ENCODE measurements around the gene UCP3. TPM values are rescaled to one million over a fixed set of nuclear protein-coding genes. Genes with fewer than 3 reads are reported as not detected.

Gene UCP3
- total RNA-seq, 2 donors from 2014 or later: 1.1 to 1.9 TPM

DNA sequence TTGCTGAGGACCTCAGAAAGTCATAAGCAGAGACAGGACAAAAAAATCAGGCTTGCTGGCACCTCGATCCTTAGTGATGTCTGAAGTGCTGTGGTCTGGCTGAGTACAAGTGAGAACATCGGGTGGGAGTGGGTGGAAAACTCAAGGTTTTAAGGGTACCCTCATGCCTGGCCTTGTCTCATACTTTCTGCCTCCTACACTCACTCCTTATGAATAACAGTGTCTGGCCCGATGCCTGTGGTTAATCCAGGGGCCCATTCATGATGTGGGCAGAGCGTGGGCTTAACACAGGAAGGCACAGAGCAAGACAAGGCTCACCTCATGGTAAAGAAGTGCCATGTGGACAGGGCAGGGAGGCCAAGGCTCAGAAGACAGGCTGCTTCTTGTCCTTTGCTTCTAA is 11.0 kb upstream of the UCP3 start:
- intact Hi-C loops (cut with DNase I): loop anchor here in 1 of 2 donors (5.0 kb wide), 1 partner anchor 38 kb away; the partner anchor contains the start of gene UCP2
- no peak for DNase-seq (ENCODE audit: low spot score)

DNA sequence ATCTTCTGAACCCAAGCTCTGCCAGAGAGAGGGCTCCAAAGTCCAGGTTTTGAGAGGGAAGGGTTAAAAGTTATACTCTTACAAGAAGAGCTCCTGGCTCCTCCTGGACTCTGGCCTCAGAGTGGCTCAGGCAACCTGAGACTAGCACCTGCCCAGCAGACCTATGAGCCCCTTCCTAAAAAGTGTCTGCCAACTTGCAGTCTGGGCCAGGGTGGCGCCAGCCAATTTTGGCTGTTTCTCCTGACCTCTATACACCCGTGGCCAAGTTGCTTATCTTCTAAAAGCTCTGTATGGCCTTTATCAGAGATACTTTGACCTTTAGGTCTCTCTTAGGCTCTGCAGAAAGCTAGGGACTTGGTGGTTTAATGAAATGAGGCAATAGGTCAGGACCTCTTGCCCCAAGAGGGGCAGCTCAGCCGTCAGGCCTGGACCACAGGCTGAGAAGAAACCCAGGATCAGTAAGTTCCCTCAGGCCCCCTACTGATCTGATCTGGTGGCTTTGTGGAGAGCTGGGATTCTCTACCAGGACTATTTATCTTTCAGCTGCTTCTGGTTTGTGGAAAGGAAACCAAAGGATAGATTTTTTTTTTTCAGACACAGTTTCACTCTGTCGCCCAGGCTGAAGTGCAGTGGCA is 10.3 kb upstream of the UCP3 start:
- no peak for DNase-seq (ENCODE audit: low spot score)
- intact Hi-C loops (cut with DNase I): loop anchor here in 1 of 2 donors (5.0 kb wide), 1 partner anchor 37 kb away; the partner anchor contains the start of gene UCP2

DNA sequence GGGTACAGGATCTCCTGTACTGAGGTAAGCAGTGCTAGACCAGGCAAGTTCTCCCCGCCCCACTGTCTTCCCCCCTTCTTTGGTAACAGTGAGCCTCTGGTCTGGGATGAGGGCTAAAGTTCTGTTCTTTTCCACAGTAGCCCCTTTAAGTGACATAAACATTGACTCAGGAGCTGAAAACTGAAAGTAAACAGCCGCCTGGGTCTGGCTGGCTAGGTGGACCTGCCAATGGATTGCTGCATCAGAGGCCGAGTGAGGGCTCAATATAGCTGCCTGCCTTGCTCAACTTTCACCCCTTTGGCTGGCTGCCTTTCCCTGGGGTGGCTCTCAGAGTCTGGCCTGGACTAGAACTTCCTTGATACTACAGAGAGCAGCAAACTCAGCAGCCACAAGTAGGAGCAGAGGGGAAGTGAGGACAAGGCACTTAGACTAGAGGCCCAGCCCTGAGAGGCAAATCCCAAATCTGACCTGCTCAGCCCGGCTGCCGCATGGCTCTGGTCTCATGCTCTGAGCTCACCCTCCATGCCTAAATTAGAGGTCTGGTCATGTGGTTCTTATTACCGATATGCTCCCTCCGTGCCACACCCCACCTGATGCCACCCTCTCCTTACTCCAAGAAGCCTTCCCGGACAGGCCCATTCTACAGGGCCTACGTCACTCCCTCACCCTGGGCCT is 9.6 kb upstream of the UCP3 start:
- DNase-seq (ENCODE audit: low spot score): peak; percentile 97
- intact Hi-C loops (cut with DNase I): loop anchor here in 1 of 2 donors (5.0 kb wide), 1 partner anchor 36 kb away; the partner anchor contains the start of gene UCP2

DNA sequence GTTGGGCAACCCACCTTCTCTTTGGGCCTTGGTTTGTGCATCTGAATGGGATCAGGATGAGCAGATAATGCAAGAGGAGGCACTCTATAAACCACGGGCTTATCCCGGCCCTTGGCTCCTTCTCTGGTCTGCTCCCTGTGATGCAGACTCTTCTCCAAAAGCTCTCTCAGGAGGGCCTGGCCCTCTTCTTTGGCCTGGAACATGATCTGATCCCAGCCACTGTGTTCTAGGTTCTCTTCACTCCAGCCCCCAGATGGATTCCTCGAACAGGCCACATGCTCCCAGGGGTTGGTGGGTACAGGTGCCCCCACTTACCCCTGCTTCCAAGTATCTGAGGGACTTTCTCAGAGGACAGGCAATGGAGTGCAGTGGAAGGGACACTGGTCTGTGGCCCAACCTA is 8.7 kb upstream of the UCP3 start:
- intact Hi-C loops (cut with DNase I): loop anchor here in 1 of 2 donors (5.0 kb wide), 1 partner anchor 35 kb away; the partner anchor contains the start of gene UCP2
- no peak for DNase-seq (ENCODE audit: low spot score)

DNA sequence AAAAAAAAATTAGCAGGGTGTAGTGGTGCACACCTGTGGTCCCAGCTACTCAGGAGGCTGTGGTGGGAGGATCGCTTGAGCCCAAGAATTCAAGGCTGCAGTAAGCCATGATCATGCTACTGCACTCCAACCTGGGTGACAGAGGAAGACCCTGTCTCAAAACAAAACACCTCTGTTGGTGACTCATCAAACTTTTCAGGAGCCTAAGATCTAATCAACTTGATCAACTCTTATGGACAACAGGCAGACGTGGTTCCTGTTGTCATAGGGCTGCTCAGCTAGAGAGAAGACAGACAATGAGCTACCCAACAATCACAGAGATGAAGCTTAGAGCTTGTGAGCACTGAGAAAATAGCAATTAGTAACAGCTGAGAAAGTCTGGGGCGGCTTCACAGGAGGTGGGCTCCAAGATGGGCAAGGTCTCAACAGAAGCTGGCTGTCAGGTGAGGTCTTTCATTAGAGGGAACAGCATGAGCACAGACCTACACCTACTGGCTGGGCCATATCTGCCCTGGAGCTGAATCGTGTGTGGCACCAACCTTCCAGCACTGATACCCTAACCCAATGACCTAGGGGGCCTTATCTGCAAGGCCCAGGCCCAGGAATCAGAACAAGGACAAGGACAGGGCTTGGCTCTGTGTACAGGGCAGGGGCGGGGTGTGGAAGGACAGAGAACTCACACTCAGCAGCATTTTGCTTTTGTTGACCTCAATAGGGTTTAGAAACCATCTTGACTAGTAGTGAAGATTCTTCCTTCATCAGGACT is 7.2 kb upstream of the UCP3 start:
- DNase-seq (ENCODE audit: low spot score): no peak
- intact Hi-C loops (cut with DNase I): loop anchor here in 1 of 2 donors (5.0 kb wide), 1 partner anchor 34 kb away; the partner anchor contains the start of gene UCP2

DNA sequence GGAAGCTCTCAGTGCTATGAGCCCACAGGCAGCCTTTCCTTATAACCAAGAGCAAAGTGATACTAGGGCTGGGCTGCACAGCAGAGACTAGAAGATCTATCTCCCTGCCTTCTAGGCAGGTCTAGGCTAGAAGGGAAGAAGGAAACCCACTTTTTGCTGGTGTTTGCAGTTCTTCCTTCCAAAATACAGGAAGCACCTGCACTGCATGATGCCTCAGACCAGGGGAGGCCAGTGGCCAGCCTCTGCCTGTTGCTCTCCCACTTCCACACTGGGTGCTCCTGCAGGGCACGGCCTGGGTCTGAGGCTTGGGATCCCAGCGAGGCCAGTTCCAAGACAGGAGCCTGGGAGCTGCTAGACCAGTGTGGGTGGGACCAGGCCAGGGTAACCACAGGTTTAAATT is 6.0 kb upstream of the UCP3 start:
- intact Hi-C loops (cut with DNase I): loop anchor here in 1 of 2 donors (5.0 kb wide), 1 partner anchor 33 kb away; the partner anchor contains the start of gene UCP2
- DNase-seq (ENCODE audit: low spot score): peak; percentile 57

DNA sequence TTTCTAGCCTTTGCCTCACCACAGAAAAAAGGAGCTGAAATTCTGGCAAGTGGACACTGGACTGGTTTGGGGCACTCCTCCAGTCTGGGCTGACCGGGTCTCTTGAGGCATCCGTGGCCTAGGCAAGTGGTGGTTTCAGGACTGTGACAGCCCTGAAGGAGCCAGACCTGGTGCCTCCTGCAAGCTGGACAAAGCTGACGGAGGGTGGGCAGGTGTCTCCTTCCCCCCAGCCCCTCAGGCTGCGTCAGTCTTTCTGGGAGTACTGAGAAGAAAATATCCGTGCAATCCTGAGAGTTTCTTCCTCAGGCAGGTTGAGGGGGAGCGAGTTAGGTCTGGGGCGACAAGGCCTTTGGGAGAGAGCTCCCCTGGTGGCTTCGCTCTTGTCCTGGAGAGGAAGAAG is 4.3 kb upstream of the UCP3 start:
- intact Hi-C loops (cut with DNase I): no loop called here
- DNase-seq (ENCODE audit: low spot score): peak; percentile 30

DNA sequence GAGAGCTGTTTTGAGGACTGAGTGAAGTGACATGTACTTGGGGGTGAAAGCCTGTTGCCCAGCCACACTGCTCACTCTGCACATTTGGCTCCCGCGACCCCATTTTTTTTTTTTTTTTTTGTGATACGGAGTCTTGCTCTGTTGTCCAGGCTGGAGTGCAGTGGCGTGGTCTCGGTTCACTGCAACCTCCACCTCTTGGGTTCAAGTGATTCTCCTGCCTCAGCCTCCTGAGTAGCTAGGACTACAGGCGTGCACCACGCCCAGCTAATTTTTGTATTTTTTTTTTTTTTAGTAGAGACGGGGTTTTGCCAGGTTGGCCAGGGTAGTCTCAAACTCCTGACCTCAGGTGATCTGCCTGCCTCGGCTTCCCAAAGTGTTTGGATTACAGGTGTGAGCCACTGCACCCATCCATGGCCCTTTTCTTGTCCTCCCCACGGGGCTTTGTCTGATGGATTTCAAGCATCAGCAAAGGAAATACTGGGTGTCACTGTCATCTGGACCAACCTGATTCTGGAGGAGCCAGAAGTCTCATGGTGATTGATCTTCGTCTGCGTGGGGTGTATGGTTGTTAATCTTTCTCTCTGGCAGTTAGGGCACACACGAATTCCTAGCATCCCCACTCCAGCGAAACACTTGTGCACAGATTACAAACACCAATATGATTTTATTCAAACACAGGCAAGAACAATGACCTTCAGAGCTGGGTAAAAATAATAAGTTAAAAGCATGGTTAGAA is 3.4 kb upstream of the UCP3 start:
- peak; percentile 24 for DNase-seq (ENCODE audit: low spot score)
- intact Hi-C loops (cut with DNase I): no loop called here

DNA sequence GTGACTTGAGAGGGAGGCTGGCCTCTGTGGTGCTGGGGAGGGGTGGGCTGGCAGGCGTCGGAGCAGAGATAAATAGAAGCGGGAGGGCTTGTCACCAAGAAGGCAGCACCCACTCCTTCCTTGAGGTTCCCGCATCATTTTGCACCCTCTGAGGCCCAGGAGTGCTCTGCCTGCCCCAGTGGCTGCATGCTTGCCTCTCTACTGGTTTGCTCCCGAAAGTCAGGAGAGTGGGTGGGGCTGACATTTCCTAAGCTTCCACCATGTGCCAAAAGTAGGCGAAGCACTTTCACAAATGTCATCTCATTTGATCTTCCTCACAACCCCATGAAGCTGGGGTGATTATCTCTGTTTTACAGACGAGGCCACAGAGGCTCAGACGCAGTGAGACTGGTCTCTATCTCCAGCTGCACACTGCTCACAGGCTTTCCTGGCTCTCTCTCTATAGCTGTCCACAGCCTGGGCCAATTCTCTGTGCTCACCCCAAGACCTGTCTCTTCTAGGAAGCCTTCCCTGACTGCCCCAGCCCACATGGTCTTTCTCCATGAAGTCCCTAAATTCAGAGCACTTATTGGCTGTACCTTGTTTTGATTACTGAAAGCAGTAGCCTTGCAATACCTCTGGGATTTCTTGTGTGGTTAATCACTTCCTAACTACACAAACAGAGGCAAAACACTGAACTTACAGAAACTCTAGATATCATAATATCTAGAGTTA is 2.6 kb upstream of the UCP3 start:
- DNase-seq (ENCODE audit: low spot score): peak; percentile 63
- intact Hi-C loops (cut with DNase I): no loop called here

DNA sequence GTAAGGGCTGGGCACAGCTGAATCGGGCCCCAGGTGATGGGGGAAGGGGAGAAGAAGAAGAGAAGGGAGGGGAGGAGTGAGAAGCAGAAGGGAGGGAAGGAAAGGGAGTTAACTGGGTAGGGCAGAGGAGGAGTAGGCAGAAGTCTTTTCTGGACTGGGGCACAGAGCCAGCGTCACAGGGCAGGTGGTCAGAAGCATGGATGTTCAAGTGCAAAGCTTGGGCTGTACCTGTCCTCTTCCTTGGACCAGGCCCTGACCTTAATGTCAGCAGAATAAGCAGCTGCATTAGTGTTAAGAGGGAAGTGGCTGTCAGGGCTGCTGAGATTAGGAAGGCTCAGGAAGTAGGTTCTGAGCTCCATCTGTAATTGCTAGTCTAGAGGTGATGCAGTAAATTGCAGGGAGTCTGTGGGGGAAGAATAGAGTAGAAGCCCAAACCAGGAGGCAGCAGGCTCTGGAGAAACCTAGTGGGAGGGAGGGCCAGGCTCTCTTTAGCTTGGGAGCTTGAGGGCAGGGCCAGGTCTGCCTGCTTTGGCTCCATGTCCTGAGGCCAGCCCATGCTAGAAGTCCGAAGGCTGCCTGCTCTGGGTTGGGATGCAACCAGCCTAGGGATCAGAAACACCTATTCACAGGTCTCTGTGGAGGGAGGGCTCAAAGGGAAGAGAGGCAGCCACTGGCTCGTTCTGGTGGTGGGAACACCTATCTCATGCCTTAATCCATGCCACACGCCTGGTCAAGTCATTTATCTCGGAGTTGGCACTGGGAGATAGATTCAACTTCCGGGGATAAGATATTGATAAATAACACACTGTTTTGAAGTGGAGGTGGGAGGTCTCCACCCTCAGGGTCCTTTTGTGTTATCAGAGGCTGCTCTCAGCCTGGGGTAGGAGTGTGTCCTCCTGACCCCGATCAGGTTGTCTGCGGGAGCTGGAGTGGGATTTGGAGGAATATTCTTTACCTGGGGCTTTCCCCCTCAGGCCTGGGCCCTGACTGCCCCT is 1.7 kb upstream of the UCP3 start:
- DNase-seq (ENCODE audit: low spot score): peak; percentile 36
- intact Hi-C loops (cut with DNase I): no loop called here

DNA sequence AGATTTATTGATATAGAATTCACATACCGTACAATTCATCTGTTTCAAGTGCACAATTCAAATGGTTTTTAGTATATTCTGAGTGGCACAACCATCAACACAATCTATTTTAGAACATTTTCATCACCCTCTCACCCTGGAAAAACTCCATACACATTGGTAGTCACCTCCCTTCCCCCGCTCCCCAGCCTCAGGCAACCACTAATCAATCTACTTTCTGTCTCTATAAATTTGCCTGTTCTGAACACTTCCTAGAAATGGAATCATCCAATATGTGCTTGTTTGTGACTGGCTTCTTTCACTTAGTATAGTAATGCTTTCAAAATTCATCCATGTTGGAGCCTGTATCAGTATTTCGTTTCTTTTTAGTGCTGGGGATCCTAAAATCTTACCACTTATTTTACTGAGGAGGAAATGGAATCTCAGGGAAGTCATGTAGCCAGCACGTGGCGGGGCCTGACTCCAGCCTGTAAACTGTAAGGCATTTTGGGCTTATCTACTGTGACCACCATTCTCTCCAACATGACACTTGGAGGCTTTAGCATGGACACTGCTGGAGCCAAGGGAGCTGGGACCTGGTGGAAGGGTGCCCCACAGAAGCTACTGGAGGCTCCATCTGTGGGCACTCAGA is 905 bp upstream of the UCP3 start:
- intact Hi-C loops (cut with DNase I): no loop called here
- peak; percentile 10 for DNase-seq (ENCODE audit: low spot score)

DNA sequence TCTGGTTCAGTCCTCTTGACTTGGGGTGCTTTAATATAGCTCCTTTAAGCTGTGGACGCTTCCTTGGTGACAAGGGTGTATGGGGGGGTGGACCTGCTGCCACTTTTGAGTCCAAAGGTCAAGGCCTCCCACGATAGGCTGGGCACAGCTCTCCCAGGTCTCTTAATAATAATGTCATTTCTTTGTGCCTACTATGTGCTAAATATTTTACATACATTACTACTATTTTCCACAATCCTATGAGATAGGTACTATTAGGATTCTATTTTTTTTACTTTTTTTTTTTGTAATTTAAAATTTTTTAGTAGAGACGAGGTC is 304 bp upstream of the UCP3 start:
- DNase-seq (ENCODE audit: low spot score): no peak
- intact Hi-C loops (cut with DNase I): no loop called here

DNA sequence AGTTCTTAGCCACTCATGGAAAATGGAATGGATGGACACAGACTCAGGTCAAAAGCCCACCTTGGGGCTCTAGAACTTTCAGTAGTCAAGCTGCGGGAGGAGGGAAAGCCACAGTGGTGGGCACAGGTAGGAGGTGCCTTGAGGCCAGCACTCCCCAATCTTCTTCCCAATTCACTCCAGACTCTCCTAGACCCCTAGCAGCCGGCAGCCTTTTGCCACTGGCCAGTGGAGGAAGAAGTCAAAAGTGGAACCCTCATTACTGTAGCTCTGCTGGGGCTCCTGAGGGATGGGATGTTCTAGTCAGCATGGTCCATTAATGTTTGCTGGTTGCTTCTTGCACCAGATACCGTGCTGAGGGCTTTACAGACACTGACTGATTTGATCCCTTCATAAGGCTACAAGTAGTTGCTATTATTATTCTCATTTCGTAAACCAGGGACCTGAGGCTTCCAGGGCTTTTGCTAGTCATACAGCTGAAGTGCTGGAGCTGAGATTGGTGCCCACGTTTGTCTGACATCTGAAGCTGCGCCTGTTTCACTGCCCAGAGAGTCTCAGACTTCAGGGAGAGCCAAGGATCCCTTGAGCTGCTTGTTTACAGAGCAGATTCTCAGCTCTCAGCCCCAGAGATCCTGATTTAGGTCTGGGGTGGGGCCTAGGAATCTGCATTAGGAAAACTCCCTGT is 1.1 kb downstream of the UCP3 start:
- intact Hi-C loops (cut with DNase I): no loop called here
- DNase-seq (ENCODE audit: low spot score): peak; percentile 30

DNA sequence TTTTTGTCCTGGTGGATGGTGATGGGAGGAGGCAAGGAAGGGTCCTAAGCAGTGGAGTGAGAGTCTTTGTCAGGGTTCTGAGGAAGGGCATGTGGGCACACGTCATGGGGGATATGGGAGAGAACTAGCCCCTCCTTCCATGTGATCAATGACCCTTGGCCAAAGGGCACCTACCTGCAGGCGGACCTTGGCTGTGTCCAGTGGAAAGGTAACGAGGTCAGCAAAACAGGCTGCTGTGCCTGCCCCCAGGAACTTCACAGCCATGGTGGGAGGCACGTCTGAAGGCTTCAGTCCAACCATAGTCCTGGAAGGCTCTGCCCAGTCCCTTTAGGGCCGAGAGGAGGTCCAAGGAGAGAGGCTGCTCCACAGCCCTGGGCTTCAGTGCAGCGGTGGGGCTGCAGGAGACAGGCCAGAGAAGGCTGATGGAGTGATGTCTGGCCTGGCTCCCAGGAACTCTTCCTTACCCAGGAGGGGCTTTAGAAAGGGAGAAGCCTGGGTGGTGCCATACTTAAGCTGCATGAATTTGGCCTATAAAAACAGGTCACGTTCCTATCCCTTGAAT is 2.1 kb downstream of the UCP3 start:
- intact Hi-C loops (cut with DNase I): no loop called here
- peak; percentile 29 for DNase-seq (ENCODE audit: low spot score)

DNA sequence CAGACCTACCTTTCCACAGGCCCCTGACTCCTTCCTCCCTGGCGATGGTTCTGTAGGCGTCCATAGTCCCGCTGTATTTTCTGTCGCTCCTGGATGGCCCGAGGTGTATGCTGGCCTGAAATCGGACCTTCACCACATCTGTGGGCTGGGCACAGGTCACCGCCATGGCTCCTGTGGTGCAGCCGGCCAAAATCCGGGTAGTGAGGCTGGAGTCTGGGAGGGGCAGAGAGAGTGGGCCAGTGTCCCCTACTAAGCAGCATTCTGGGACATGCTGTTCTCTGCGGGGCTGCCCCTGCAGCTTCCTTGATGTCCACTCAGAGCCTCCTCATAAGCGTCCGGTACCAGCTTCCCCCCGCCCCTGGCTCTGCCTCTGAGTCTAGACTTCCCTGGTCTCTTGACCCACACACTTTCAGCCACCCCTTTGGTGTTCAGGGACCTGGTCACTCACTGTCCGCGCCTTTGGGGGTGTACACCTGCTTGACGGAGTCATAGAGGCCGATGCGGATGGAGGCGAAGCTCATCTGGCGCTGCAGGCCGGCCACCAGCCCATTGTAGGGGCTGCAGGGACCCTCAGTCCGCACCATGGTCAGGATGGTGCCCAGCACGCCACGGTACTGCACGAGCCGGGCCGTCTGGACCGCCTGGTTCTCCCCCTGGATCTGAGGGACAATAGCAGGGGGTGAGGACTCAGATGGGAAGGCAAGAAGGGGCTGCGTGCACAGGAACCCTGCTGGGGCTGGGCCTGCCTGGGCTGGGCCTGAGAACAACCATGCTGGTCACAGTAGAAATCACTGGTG is 3.0 kb downstream of the UCP3 start:
- DNase-seq (ENCODE audit: low spot score): peak; percentile 54
- intact Hi-C loops (cut with DNase I): no loop called here

Measured in posterior vena cava (tissue), 2 donors.